MM.1S (cell line): ENCODE data around the gene RIOK2.

ENCODE experiments used
- DNase-seq: peaks from one replicate; pipeline ENCODE4 v3.0.0-alpha.2; 2015
- H2AFZ ChIP-seq: fragments of 300-600 bp; sonication (generic); 2 replicates; pipeline ENCODE4 v1.6.0; 2016; ENCODE audit warnings: antibody characterized with exemption, low read length
- H3F3A ChIP-seq: fragments of 300-600 bp; sonication (generic); 2 replicates; pipeline ENCODE4 v1.6.1; 2016; ENCODE audit warnings: mild to moderate bottlenecking, antibody characterized with exemption, low read length, moderate library complexity, mixed read lengths; ENCODE audit not compliant: insufficient read depth
- H3K27ac ChIP-seq: fragments of 300-600 bp; sonication (generic); 2 replicates; pipeline ENCODE4 v1.5.1; 2016; ENCODE audit warnings: mild to moderate bottlenecking, low read length
- H3K27me3 ChIP-seq: fragments of 300-600 bp; sonication (generic); replicated peaks from 2 replicates; pipeline ENCODE4 v1.6.0; 2016; ENCODE audit warnings: low read length; ENCODE audit not compliant: insufficient read depth
- H3K36me3 ChIP-seq: fragments of 300-600 bp; sonication (generic); replicated peaks from 2 replicates; pipeline ENCODE4 v1.6.1; 2016; ENCODE audit warnings: mild to moderate bottlenecking, low read length, mixed read lengths; ENCODE audit not compliant: insufficient read depth
- H3K4me1 ChIP-seq: fragments of 300-600 bp; sonication (generic); 2 replicates; pipeline ENCODE4 v1.6.1; 2016; ENCODE audit warnings: low read length, mixed read lengths
- H3K4me2 ChIP-seq: fragments of 300-600 bp; sonication (generic); 2 replicates; pipeline ENCODE4 v1.6.0; 2016; ENCODE audit warnings: low read depth, low read length
- H3K4me3 ChIP-seq: fragments of 300-600 bp; sonication (generic); 2 replicates; pipeline ENCODE4 v1.5.1; 2016; ENCODE audit warnings: low read length, mixed read lengths
- H3K79me2 ChIP-seq: fragments of 300-600 bp; sonication (generic); 2 replicates; pipeline ENCODE4 v1.6.1; 2016; ENCODE audit warnings: mixed run types, low read length, mixed read lengths
- H3K9ac ChIP-seq: fragments of 300-600 bp; sonication (generic); 2 replicates; pipeline ENCODE4 v1.6.1; 2016; ENCODE audit warnings: low read length, mixed read lengths
- H3K9me2 ChIP-seq: fragments of 300-600 bp; sonication (generic); replicated peaks from 2 replicates; pipeline ENCODE4 v1.6.1; 2016; ENCODE audit warnings: mild to moderate bottlenecking, low read length, mixed read lengths; ENCODE audit not compliant: insufficient read depth
- H3K9me3 ChIP-seq: fragments of 300-600 bp; sonication (generic); replicated peaks from 2 replicates; pipeline ENCODE4 v1.6.1; 2016; ENCODE audit warnings: mild to moderate bottlenecking, low read length, mixed read lengths; ENCODE audit not compliant: insufficient read depth
- H4K20me1 ChIP-seq: fragments of 300-600 bp; sonication (generic); 2 replicates; pipeline ENCODE4 v1.6.1; 2016; ENCODE audit warnings: mild to moderate bottlenecking, low read length, moderate library complexity, mixed read lengths; ENCODE audit not compliant: insufficient read depth
- EZH2 ChIP-seq: fragments of 300-600 bp; sonication (generic); optimal IDR thresholded peaks from 2 replicates; pipeline ENCODE3; 2017; ENCODE audit warnings: low read depth, mild to moderate bottlenecking, antibody characterized with exemption, low read length, mixed read lengths
- EZH2phosphoT487 ChIP-seq: fragments of 300-600 bp; sonication (generic); IDR thresholded peaks from 2 replicates; pipeline ENCODE4 v1.6.1; 2018; ENCODE audit warnings: antibody characterized with exemption, low read length
- TF ChIP-seq, protein P1 (sequence below): fragments of 300-600 bp; sonication (generic); IDR thresholded peaks from 2 replicates; pipeline ENCODE4 v1.5.1; 2016; ENCODE audit warnings: antibody characterized with exemption, low read length, mixed read lengths

The RIOK2 gene

GRCh38 chr5:97183100-97183929 is at the start of gene RIOK2:
Gene RIOK2, minus strand, starts transcription at chr5:97183247. Its CDS starts 56 bp downstream, at chr5:97183191.
- H3K79me2 ChIP-seq = peaks cover 37% of the 10 kb centered on the region
- peak within 1 kb of the TSS; percentile 64 for H3K4me2 ChIP-seq
- TF ChIP-seq EZH2 = no peak
- TF ChIP-seq, protein P1, sequence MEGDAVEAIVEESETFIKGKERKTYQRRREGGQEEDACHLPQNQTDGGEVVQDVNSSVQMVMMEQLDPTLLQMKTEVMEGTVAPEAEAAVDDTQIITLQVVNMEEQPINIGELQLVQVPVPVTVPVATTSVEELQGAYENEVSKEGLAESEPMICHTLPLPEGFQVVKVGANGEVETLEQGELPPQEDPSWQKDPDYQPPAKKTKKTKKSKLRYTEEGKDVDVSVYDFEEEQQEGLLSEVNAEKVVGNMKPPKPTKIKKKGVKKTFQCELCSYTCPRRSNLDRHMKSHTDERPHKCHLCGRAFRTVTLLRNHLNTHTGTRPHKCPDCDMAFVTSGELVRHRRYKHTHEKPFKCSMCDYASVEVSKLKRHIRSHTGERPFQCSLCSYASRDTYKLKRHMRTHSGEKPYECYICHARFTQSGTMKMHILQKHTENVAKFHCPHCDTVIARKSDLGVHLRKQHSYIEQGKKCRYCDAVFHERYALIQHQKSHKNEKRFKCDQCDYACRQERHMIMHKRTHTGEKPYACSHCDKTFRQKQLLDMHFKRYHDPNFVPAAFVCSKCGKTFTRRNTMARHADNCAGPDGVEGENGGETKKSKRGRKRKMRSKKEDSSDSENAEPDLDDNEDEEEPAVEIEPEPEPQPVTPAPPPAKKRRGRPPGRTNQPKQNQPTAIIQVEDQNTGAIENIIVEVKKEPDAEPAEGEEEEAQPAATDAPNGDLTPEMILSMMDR = no peak
- TF ChIP-seq EZH2phosphoT487 = no peak
- H3K9me2 ChIP-seq = no peaks in the 10 kb centered on the region
- no peaks in the 10 kb centered on the region; the same call in 1 of the 2 replicates for H3F3A ChIP-seq
- H3K4me1 ChIP-seq = peaks cover 9% of the 10 kb centered on the region
- peak within 1 kb of the TSS; percentile 72 for H3K9ac ChIP-seq
- no peaks in the 10 kb centered on the region for H3K36me3 ChIP-seq
- no peaks in the 10 kb centered on the region for H3K9me3 ChIP-seq
- peak within 1 kb of the TSS; percentile 89 for H2AFZ ChIP-seq
- H3K27ac ChIP-seq = peak within 1 kb of the TSS; percentile 77
- peak; percentile 98 for DNase-seq
- H4K20me1 ChIP-seq = no peaks in the 10 kb centered on the region
- no peaks in the 10 kb centered on the region for H3K27me3 ChIP-seq
- H3K4me3 ChIP-seq = peak within 1 kb of the TSS; percentile 90

GRCh38 chr5:97231025-97231636 is 48.1 kb upstream of the RIOK2 start:
- H3K79me2 ChIP-seq = no peaks in the 10 kb centered on the region
- peak; percentile 74 for DNase-seq
- no peaks in the 10 kb centered on the region for H3F3A ChIP-seq
- no peaks in the 10 kb centered on the region for H3K9me3 ChIP-seq
- no peak overlapping the region for H2AFZ ChIP-seq
- H3K36me3 ChIP-seq = no peaks in the 10 kb centered on the region
- no peak overlapping the region for H3K4me3 ChIP-seq
- no peaks in the 10 kb centered on the region for H3K4me1 ChIP-seq
- no peaks in the 10 kb centered on the region for H4K20me1 ChIP-seq
- no peaks in the 10 kb centered on the region for H3K27me3 ChIP-seq
- no peak for TF ChIP-seq EZH2phosphoT487
- TF ChIP-seq, protein P1 = peak; percentile 81
- no peak overlapping the region for H3K9ac ChIP-seq
- H3K27ac ChIP-seq = no peak overlapping the region
- H3K9me2 ChIP-seq = no peaks in the 10 kb centered on the region
- no peak overlapping the region for H3K4me2 ChIP-seq

DNA sequence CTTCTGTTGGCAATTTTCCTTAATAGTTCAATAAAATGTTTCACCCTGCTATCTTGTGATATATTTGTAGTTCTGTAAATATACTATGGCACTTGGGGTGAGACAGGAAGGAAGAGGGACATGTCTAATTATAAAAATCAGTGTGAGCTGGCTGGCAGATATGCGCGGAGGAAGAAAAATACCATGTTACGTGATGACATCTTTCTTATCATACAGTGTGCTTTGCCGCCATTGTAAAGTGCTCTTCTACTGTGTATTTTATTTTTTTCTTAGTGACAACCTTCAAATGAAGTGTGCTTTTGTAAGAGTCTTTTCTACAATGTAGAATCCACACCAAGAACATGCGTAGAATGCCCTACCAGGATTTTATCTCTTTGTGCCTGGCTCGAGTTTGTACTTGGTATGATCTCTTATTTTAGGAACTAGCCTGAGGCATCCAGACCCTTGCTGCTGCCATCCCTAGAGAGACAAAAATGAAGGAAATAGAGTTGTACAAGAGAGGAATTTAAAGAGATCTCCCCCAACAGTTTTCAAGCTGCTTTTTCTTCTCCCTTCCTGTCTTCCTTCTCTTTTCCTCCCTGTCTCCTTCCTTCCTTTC is 46.7 kb upstream of the RIOK2 start:
- H3K4me2 ChIP-seq = no peak overlapping the region
- no peaks in the 10 kb centered on the region for H3K36me3 ChIP-seq
- H3K27ac ChIP-seq = no peak overlapping the region
- no peaks in the 10 kb centered on the region for H3K9me3 ChIP-seq
- TF ChIP-seq EZH2phosphoT487 = no peak
- no peak for TF ChIP-seq EZH2
- TF ChIP-seq, protein P1 = no peak
- no peaks in the 10 kb centered on the region for H3K9me2 ChIP-seq
- H3F3A ChIP-seq = no peaks in the 10 kb centered on the region
- DNase-seq = no peak
- no peak overlapping the region for H3K4me3 ChIP-seq
- no peak overlapping the region for H2AFZ ChIP-seq
- no peaks in the 10 kb centered on the region for H3K27me3 ChIP-seq
- H3K79me2 ChIP-seq = no peaks in the 10 kb centered on the region
- no peaks in the 10 kb centered on the region for H3K4me1 ChIP-seq
- H4K20me1 ChIP-seq = no peaks in the 10 kb centered on the region
- no peak overlapping the region for H3K9ac ChIP-seq
